BJ (cell line): ENCODE data around the gene DRD2. TPM values are rescaled to one million over a fixed set of nuclear protein-coding genes. Genes with fewer than 3 reads are reported as not detected.

Source experiments
- CTCF ChIA-PET: fragments of 350-600 bp; formaldehyde crosslinking; extraction: SDS; loops from one replicate; lab custom pipeline; 2021; ENCODE audit warnings: antibody characterized with exemption, inconsistent platforms; lab: Yijun Ruan, JAX
- POLR2A ChIA-PET: fragments of 300-600 bp; sonication (Branson Sonifier 250); formaldehyde crosslinking; extraction: SDS; loops from one replicate; lab custom pipeline; 2021; ENCODE audit warnings: antibody characterized with exemption; lab: Charles Lee
- DNase-seq: peaks from one replicate; pipeline ENCODE4 v3.0.0-alpha.2; 2011; ENCODE audit warnings: low read depth
- H3K27me3 ChIP-seq: 2 replicates; pipeline ENCODE4 v1.6.0; 2011; ENCODE audit warnings: low read length; ENCODE audit not compliant: control insufficient read depth, insufficient read depth
- H3K36me3 ChIP-seq: 2 replicates; pipeline ENCODE4 v1.5.1; 2011; ENCODE audit warnings: low read length; ENCODE audit not compliant: control insufficient read depth, insufficient read depth
- H3K4me3 ChIP-seq: 2 replicates; pipeline ENCODE4 v1.5.1; 2011; ENCODE audit warnings: low read depth, mild to moderate bottlenecking, control low read depth, low read length
- polyA plus RNA-seq: library from polyadenylated mRNA; depleted of rRNA; stranded (reverse); fragments of >200 nt; gene quantifications from 2 replicates; pipeline ENCODE4 v1.2.3, GENCODE V29; 2011
- TF ChIP-seq, protein P1 (sequence below): IDR thresholded peaks from 2 replicates; pipeline ENCODE4 v1.5.1; 2011; ENCODE audit warnings: low read depth, mild to moderate bottlenecking, control low read depth, inconsistent platforms, low read length, moderate library complexity; ENCODE audit not compliant: insufficient read depth

Gene DRD2
- polyA plus RNA-seq, 1 experiment = not detected

DNA sequence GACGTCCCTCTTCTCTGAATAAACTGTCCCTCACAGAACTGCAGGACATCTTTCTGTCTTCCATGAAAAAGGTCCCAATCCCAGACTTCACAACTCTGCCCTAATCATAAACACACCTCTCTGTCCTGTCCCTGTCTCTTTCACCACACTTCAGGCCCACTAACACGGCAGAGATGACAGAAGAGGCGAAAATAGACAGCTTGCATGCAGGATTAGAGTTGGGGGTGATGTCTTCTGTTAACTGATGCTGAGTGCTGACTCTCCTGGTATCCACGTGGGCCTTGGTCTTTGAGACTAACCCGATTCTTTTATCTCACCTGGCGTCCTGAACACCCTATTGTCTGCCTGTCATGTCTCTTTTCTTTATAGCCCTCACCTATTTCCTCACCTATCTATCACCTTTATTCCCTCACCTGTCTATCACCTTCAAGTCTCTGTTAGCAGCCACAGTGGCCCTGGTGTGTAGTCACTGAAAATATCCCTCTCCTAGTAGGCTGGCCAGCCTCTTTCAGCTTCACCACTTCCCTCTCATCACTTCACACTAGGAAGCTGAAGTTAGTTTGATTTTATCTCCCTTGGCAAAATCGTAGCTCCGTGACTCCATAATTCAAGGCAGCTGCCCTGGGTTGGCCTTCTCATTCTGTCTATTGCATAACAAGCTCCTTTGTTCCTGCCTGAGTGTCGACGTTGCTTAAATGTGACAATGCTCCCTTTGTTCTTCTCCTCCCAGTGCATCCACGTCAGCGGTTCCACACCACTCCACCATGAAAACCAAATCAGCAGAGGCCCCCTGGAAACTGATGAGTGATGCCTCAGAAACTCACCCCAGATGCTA, 30.6 kb upstream of the DRD2 start:
- Histone ChIP-seq H3K36me3 (no peaks in the 10 kb centered on the region), H3K4me3 (no peak overlapping the region), H3K27me3 (no peaks in the 10 kb centered on the region; the same call in 1 of the 2 replicates)
- DNase-seq = no peak
- TF ChIP-seq, protein P1, sequence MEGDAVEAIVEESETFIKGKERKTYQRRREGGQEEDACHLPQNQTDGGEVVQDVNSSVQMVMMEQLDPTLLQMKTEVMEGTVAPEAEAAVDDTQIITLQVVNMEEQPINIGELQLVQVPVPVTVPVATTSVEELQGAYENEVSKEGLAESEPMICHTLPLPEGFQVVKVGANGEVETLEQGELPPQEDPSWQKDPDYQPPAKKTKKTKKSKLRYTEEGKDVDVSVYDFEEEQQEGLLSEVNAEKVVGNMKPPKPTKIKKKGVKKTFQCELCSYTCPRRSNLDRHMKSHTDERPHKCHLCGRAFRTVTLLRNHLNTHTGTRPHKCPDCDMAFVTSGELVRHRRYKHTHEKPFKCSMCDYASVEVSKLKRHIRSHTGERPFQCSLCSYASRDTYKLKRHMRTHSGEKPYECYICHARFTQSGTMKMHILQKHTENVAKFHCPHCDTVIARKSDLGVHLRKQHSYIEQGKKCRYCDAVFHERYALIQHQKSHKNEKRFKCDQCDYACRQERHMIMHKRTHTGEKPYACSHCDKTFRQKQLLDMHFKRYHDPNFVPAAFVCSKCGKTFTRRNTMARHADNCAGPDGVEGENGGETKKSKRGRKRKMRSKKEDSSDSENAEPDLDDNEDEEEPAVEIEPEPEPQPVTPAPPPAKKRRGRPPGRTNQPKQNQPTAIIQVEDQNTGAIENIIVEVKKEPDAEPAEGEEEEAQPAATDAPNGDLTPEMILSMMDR = no peak
- CTCF ChIA-PET = no interaction called here
- POLR2A ChIA-PET = no interaction called here

DNA sequence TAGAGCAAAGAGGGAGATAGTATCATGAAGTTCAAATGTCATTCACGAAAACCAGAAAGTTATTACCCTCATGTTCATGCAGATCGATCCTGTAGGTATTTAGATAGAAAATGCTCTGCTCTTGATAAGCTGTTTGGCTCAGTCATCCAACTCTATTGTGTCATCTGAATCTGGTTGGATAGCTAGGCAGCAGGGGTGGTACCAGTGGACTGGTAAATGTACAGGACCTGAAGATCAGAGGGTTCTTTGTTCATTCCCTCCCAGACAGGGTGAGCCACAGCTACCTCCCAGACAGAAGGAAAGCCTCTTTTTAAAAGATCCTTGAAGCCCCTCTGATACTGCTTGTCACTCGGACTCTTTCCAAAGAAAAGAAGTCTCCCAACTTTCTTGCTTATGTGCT, 29.8 kb upstream of the DRD2 start:
- Histone ChIP-seq H3K36me3 (no peaks in the 10 kb centered on the region), H3K4me3 (no peak overlapping the region), H3K27me3 (no peaks in the 10 kb centered on the region; the same call in 1 of the 2 replicates)
- DNase-seq = no peak
- CTCF ChIA-PET = interaction anchor here (1.7 kb wide), 1 partner anchor 11 kb away, joined by 4 read pairs; no protein-coding TSS in a partner anchor
- POLR2A ChIA-PET = no interaction called here
- TF ChIP-seq, protein P1 = no peak

DNA sequence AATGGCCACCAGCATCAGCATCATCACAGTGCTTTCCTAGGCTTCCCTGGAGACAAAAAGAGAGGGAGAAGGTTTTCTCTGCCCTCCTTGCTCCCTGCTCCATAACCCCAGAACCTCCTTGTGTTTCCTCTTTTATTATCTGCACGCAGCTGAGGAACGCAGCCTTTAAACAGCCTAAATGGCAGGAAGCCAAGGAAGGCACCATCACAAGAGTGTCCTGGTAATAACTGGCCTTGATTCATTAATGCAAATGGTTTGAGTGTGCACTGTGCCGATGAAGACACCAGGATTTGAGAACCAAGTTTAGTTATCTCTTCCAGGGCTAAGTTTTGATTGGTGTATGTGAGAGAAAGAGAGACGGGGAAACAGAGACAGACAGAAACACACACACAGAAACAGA, 29.4 kb upstream of the DRD2 start:
- TF ChIP-seq, protein P1 = no peak
- ChIA-PET POLR2A (no interaction called here), CTCF (interaction anchor here (1.7 kb wide), 1 partner anchor 11 kb away, joined by 4 read pairs; no protein-coding TSS in a partner anchor)
- Histone ChIP-seq H3K36me3 (no peaks in the 10 kb centered on the region), H3K27me3 (no peaks in the 10 kb centered on the region; the same call in 1 of the 2 replicates), H3K4me3 (no peak overlapping the region)
- DNase-seq = no peak

DNA sequence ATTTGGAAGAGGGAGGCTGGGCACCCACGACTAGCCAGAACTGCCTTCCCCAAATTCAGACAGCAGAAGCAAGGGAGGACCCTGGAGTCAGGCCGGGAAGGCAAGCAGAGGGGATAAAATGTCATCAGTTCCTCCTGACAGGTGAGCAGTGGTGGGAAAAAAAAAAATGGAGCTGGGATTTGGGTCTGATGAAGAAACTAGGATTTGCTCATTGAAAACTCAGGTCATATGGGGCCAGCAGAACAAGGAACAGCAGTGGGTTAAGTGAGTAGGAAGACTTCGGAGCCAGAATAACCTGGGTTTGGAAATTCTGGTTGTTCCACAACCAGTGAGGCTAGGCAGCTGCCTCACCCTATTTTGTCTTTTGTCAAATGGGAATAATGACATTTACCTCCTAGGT, 28.9 kb upstream of the DRD2 start:
- DNase-seq = no peak
- no peaks in the 10 kb centered on the region for H3K36me3 ChIP-seq
- H3K27me3 ChIP-seq = no peaks in the 10 kb centered on the region; the same call in 1 of the 2 replicates
- ChIA-PET POLR2A (no interaction called here), CTCF (interaction anchor here (1.7 kb wide), 1 partner anchor 10 kb away, joined by 4 read pairs; no protein-coding TSS in a partner anchor)
- H3K4me3 ChIP-seq = no peak overlapping the region
- TF ChIP-seq, protein P1 = no peak

DNA sequence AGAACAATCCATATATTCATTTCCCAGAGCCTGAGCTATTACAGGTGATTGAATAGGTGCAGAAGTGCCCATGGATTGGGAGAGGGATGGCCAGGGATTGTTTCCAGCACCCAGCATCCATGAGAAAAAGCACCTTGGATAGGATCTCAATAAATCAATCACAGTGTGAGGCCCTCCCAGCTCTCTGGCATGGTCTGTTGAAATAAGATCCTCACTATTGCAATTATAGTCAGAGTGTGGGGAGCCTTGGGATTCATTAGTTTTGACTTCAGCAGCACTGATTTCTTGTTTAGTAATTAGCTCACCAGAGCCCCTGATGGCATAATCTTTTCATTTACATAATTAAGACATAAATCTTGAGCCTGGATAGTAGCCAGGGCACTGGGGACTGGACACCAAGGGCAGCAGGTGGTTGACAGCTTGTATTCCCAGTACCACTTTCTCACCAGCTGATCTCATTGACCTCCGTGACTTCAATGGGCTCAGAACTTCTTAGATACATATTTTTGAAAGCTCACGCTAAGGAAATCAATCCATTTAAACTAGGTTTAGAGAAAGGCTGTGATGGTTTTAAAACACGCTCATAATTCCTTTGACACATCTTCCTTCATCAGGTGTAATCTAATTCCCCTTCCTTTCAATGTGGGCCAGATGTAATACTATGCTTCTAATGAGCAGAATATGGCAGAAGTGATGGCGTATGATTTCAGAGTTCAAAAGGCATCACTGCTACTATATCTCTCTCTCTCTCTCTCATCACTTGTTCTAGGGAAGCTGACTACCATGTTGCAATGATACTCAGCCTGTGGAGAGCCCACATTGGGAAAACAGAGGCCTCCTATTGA, 22.1 kb upstream of the DRD2 start:
- H3K36me3 ChIP-seq = no peaks in the 10 kb centered on the region
- CTCF ChIA-PET = no interaction called here
- TF ChIP-seq, protein P1 = no peak
- DNase-seq = no peak
- POLR2A ChIA-PET = no interaction called here
- H3K4me3 ChIP-seq = no peak overlapping the region
- H3K27me3 ChIP-seq = no peaks in the 10 kb centered on the region
